ENCODE data around the gene GABPB1.

Gene GABPB1

GRCh38 chr15:50307799-50308198 lies 47.2 kb downstream of the GABPB1 start:
- no peak overlapping the region for H3K27ac ChIP-seq
- no peak overlapping the region for H3K4me3 ChIP-seq
- intact Hi-C loops (cut with DNase I; ENCODE audit: low total_unique reads): no loop called here
- peaks cover 0 to 3% (median 0%) of the 10 kb centered on the region in 3 donors for H3K9me3 ChIP-seq
- no peaks in the 10 kb centered on the region for H3K4me1 ChIP-seq
- H3K27me3 ChIP-seq: no peaks in the 10 kb centered on the region
- no peak for DNase-seq
- H3K36me3 ChIP-seq: peaks cover 12 to 16% (median 14%) of the 10 kb centered on the region in 3 donors
- no peak for TF ChIP-seq CTCF (IDR thresholded peaks at IDR 0.05)

DNA sequence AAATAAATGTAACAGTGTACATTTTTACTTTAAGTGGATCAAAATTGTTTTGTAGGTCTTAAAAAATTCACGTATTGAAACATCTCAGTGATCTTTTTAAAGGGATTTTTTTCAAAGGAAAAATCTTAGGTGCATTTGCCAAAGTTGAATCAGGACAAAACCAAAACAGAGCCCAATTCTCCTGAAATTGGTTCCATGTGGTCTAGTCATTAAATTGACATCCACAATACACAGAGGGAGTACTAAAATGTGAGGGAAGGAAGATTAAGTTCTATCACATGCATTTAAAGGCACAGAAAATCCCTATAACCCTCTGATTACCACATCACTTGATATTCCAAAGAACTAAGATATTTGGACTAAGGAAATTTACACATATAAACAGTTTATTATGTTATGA lies 50.2 kb downstream of the GABPB1 start:
- H3K9me3 ChIP-seq: peaks cover 0 to 3% (median 0%) of the 10 kb centered on the region in 3 donors
- no peaks in the 10 kb centered on the region for H3K27me3 ChIP-seq
- no peak for DNase-seq
- TF ChIP-seq CTCF (IDR thresholded peaks at IDR 0.05): no peak
- H3K36me3 ChIP-seq: peaks cover 28 to 41% (median 33%) of the 10 kb centered on the region in 3 donors
- intact Hi-C loops (cut with DNase I; ENCODE audit: low total_unique reads): no loop called here
- no peaks in the 10 kb centered on the region for H3K4me1 ChIP-seq
- no peak overlapping the region for H3K27ac ChIP-seq
- no peak overlapping the region for H3K4me3 ChIP-seq

- Histone ChIP-seq H3K4me3 (no peak overlapping the region), H3K27me3 (no peaks in the 10 kb centered on the region), H3K9me3 (peaks cover 0 to under 1% (median 0%) of the 10 kb centered on the region in 3 donors), H3K4me1 (no peaks in the 10 kb centered on the region), H3K27ac (no peak overlapping the region), H3K36me3 (peaks cover 36 to 64% (median 41%) of the 10 kb centered on the region in 3 donors)
- DNase-seq: no peak
- TF ChIP-seq CTCF (IDR thresholded peaks at IDR 0.05): no peak
- intact Hi-C loops (cut with DNase I; ENCODE audit: low total_unique reads): no loop called here
These were observed 52.4 kb downstream of the GABPB1 start for GRCh38 chr15:50302581-50302980.

DNA sequence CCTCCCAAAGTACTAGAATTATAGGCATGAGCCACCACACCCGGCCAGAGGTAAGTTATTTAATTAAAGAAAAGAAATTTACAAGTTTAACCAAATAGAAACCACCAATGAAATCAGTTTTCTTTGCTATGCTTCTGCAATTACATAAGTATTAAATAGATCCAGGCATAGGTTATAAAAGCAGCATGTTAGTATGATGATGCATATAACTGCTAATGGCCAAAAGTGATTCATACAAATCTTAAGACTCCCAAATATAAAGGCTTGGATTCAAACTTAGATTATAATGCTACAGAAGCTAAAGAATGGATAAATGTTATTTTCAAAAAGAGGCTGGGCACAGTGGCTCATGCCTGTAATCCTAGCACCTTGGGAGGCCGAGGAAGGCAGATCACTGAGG lies 56.7 kb downstream of the GABPB1 start:
- Histone ChIP-seq H3K27ac (no peak overlapping the region), H3K4me1 (no peaks in the 10 kb centered on the region), H3K36me3 (peaks cover 38 to 65% (median 41%) of the 10 kb centered on the region in 3 donors), H3K27me3 (no peaks in the 10 kb centered on the region), H3K4me3 (no peak overlapping the region), H3K9me3 (no peaks in the 10 kb centered on the region)
- intact Hi-C loops (cut with DNase I; ENCODE audit: low total_unique reads): no loop called here
- TF ChIP-seq CTCF (IDR thresholded peaks at IDR 0.05): no peak
- DNase-seq: no peak

DNA sequence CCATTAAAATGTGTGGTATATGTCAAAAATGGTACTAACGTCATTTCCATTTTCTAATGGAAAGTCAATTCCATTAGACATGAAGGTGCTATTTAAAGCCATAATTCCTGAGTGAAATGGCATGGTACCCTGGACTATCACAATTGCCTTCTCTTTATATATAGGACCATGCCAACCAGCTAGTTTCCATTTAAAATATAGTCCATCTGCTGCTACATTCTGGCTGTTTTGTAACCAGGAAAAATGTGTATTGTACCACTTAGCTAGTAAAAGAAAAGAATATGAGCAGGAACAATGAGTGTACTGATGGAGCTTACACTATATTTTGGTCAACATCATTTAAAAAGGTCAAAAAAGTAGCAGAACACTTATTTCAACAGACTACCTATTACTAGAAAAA lies 59.0 kb downstream of the GABPB1 start:
- DNase-seq: no peak
- no peak for TF ChIP-seq CTCF (IDR thresholded peaks at IDR 0.05)
- Histone ChIP-seq H3K4me3 (no peak overlapping the region), H3K4me1 (no peaks in the 10 kb centered on the region), H3K9me3 (no peaks in the 10 kb centered on the region), H3K36me3 (peaks cover 29 to 49% (median 38%) of the 10 kb centered on the region in 3 donors), H3K27me3 (no peaks in the 10 kb centered on the region), H3K27ac (no peak overlapping the region)
- intact Hi-C loops (cut with DNase I; ENCODE audit: low total_unique reads): no loop called here

GRCh38 chr15:50289749-50290148 lies 65.2 kb downstream of the GABPB1 start:
- DNase-seq: no peak
- intact Hi-C loops (cut with DNase I; ENCODE audit: low total_unique reads): no loop called here
- no peaks in the 10 kb centered on the region for H3K9me3 ChIP-seq

More at GRCh38 chr15:50289749-50290148, 65.2 kb downstream of the GABPB1 start:
- TF ChIP-seq CTCF (IDR thresholded peaks at IDR 0.05): no peak
- Histone ChIP-seq H3K36me3 (peaks cover 23 to 46% (median 24%) of the 10 kb centered on the region in 3 donors), H3K27me3 (no peaks in the 10 kb centered on the region), H3K27ac (no peak overlapping the region), H3K4me1 (no peaks in the 10 kb centered on the region), H3K4me3 (no peak overlapping the region)
